Ramos (cell line): Measurements from ENCODE around the gene GPX3.

Source experiments
- in situ Hi-C: fragments of 300-500 bp; cut with MboI; formaldehyde crosslinking; loops from one replicate; pipeline ENCODE4 v1.14.3; 2022; ENCODE audit warnings: low sequenced_read_pairs; ENCODE audit not compliant: unreplicated experiment

Gene GPX3

DNA sequence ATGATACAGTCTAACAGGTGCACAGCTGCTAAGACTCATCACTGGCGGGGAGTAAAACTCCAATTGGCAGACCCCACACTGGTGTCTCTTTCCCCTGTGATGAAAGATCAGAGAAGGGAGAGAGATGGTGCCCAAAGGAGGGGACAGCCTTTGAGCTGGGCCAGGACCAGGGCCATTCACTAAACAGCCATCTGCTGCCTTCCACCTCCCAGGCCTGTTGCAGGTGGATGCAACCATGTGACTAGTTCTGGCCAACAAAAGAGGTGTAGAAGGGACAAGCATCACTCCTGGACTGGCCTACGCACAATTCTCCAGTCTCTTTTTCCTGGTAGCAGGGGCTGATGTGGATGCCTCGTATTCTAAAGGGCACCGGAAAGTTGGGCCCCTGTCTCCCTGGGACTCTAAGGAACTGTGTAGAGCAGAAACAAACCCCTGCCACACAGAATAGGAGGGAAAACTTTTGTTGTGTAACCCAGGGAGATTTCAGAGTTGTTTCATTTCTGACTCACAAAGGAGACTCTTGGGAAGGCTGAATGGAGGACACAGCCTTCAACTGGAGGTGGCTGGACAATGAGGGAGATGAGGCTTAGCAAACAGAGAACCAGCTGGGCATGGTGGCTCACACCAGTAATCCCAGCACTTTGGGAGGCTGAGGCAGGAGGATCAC, 33.5 kb downstream of the GPX3 start:
- in situ Hi-C loops = loop anchor here (5.0 kb wide), 1 partner anchor 63 kb away; no protein-coding TSS in a partner anchor

DNA sequence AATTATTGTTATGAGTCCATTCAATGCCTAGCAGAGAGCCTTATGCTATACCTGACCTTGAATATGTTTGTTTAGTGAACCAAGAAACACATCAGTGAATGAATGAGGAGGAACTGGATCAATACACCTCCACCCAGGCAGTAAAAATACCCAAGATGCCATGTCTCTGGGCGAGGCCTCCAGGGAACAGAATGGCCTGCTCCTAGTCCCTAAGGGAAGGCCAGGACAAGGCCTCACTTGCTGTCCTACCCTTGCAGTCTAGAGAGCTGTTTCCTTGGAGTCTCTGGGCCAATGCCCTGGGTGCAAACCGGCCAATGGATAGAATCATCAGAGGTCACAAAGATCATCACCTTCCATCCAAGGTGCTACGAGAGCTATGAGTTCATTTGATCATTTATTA, 34.3 kb downstream of the GPX3 start:
- in situ Hi-C loops = loop anchor here (5.0 kb wide), 1 partner anchor 63 kb away; no protein-coding TSS in a partner anchor

DNA sequence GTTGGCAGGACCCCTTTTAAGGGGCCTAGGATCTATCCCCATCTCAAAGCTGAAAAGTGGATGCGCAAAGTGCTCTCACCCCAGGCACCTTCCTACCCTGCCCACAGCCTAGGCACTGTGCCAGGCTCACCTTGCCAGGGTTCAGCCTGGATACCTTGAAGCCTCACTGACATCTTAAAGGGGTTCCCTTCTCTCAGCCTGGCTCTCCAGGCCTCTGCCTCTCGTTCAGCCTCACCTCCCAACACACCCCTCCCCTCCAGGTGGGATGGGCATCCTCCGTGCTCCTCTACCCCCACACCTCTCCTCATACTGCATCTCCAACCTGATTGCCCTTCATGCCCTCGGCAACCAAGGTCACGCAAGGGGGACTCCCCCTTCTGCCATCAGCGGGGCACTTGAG, 34.9 kb downstream of the GPX3 start:
- in situ Hi-C loops = no loop called here

DNA sequence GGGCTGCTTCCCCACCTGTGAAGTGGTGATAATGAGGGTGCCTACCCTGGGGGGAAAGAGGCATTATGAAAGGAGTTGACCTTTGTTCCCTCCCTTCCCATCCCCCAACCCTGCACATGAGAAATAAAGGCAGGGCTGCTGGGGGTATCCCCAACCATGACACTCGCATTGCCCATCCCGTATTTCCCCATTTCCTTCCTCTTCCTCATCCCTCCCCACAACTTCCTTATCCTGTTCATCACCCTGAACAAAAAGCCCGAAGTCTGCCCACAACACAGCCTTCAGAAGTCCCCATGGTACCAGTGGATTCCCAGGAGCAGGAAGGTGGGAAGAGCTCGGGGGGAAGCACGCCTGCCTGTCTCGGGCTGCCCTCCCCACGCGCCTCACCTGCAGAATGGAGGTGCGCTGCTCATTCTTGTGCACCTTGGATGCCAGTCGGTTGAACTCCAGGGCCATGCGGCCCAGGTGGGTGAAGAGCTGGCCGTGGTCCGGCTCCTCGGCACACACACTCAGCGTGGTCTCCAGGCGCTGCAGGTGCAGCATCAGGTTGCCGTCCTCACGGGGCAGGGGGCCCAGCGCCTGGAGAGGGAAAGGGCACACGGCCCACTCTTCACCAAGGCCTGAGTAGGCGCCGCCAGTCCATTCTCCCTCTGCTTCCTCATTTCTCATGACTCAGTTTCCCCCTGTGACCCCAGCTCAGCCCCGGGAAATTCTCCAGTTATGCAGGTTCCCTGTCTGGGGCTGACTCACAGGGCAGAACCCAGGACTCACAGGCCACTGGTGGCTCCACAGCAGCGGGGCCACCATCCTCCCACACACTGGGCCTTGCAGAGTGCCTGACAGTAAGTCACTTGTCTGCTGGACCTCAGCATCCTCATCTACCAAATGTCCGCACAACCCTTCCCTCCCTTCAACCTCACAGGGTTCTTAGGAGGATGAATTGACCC, 36.3 kb downstream of the GPX3 start:
- in situ Hi-C loops = no loop called here

DNA sequence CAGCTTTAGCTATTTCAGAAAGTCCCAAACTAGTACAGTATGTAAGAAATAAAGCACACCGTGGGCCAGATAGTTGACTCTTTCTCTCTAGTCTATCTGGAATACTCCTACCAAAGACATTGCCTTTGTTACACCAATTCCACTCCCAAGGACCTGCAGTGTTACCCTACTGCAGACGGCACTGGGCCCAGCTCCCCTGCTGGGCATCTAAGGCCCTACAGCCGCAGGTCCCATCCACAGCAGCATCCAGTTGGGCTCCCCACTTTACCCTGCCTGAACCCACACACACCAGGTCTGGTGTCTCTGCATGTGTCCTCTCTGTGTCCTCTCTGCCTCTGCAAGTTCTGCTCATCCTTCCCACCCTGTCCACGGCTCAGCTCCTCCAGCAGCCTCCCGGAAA, 37.9 kb downstream of the GPX3 start:
- in situ Hi-C loops = no loop called here

DNA sequence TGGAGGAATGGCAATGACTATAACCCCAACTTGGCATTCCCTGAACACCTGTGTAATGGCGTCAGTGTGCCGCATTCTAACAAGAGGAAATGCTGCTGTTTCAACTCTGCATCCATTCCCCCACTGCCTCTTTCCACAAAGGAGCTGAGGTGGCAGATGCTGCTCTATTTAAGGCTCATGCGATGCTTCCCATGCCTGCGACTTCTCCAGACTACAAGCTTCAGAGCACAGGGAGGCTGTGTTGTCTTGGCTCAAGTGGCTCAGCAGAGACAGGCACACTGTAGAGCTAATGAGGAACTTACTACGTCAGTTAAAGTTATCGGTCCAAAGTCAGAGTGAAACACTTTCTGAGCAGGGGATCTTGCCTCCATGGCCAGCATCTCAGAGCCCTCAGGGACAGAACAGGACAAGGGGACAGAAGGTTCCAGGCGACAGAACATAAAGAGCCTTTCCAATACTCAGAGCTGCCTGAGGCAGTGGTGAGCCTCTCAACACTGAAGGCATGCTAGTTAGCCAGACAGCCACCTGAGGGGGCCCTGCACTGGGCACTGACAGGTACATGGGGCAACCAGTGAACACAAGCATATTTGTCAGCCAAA, 38.6 kb downstream of the GPX3 start:
- in situ Hi-C loops = no loop called here

DNA sequence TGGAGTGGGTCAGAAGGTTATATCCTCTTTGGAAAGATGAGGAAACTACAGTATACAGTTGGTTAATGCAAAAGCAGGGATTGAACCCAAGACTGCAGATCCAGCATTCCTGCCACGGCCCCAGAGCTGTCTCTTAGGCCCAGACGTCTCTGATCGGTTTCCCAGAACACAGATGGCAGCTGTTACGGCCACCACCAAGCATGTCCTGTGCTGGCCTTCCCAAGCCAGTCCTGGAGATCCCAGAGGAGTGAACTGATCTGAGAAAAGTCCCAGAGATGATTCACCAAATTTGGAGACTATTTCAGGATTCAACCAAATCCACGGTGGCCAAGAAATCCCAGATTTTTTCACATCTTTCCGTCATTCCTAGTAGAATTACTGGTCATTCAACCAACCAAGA, 40.4 kb downstream of the GPX3 start:
- in situ Hi-C loops = no loop called here

DNA sequence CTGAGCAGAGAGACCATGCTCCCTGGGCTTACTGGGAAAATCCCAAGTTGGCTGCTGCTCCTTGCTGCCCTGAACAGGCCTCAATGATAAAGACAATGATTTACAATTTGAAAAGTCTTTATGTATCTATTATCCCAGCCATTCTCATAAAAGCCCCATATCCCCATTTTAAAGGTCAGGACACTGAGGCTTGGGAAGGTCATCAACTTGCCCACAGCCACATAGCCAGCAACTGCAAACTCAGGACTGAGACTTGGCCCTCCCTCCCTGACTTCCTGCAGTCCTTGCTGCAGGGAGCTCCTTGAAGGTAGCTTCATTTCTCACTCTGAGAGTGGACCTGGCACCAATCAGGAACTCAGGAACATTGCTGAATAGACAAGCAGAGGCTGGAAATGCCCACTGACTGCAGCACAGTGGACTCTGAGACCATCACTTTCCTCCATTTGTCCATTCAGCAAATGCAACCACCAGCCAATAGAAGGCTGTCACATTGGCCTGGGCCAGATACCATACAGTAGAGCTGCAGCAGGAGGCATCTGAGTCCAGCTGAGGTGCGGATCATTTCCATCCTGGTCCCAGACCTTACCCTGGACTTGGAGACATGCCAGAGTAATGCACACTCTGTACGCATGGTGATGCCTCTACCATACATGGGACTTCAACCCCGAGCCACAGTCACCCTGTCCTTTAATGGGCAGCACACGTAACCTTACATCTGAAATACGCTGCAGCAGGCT, 42.2 kb downstream of the GPX3 start:
- in situ Hi-C loops = no loop called here

DNA sequence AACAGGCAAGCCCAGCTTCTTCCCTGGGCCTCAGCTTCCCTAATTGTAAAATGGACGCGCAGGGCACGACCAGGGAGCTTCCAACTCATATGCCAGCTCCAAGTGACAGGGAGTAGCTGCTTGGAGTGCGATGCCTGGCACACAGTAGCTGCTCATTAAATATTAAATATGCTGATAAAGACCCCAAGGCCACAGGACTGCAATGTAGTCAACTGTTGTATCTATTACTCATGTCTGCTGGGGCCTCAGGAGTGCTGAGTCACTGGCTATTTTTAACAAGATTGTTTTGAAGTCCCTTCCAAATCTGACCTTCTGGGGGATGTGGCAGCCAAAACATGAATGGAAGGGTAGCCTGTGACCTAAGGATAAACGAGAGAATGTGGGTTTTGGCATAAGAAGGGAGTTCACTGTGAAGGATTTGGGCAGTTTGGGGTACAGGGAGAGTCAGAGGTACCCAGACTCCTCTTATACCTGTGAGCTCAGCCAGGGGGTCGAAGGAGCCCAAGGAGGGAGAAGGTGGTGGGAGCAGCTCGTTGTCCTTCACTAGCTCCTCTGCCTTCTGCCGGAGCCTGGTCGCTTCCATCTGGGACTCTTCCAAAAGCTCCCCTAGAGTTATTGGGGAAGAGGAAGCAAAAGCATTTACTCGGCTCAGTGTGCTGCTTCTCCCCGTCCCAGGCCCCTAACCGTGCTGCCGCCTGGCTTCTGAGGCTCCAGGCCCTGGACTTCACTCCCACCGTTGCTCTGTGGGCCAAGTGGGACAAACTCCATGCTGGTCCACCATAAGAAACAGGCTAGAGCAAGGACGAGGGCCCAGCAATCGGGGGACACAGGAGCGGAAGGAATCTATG, 43.0 kb downstream of the GPX3 start:
- in situ Hi-C loops = no loop called here

DNA sequence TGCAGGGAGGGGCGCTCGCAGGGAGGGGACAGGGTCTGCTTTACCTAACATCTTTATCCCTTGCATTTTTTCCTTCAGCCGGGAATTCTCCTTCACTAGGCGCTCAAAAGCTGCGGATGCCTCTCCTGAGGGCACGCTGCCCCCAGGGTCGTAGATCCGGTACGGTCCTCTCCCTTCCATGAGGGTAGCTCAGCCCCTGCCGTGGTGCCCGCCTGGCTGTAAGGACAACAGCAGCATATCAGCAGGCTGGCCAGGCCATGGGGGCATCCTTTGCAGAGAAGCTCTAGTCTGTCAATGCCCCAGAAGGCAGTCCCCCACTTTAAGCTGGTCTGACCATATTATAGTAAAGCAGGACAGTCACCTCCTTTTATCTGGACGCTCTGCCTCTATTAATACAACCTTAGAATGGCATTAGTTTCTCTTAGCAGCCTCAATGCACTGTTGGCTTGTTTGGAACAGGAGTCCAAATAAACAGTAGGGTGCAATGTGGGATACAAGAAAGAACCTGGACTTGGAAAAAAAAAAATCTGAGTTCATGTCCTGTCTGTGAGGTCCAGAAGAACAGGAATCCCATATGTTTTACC, 44.6 kb downstream of the GPX3 start:
- in situ Hi-C loops = no loop called here

DNA sequence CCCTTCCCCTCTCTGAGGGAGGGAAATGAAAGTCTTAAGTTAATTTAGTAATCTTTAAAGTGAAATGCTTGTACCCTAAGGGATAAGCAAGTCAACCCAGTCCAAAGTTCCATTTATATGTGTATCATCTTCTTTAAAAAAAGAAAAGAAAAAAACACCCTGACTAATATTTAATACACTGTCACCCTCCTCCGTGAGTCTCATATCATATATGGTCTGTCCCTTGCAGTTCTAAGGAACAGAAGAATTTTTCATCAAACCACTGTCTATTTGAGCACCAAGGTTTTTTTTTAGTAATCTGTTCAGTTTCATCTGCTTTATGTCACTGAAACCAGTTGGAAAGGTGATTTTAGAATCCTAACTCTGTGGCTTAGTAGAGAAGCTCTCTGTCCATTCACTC, 45.2 kb downstream of the GPX3 start:
- in situ Hi-C loops = no loop called here

DNA sequence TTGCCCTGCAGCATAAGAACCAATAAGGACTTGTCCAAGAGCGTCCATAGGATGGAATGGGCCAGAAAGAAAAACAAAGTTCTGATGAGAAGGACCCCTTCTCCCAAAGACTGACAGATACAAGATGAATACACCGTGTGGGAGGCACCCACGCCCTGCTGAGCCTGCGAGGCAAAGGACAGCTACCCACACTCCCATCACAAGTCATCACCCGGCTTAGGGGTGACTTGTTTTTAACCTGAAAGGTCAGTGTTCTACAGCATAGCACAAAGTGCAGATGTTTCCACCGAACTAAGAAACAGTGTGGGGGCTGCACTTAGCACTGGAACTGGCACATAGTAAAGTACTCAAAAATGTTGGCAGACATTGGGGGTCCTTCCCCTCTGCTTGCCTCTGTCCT, 46.5 kb downstream of the GPX3 start:
- in situ Hi-C loops = no loop called here

DNA sequence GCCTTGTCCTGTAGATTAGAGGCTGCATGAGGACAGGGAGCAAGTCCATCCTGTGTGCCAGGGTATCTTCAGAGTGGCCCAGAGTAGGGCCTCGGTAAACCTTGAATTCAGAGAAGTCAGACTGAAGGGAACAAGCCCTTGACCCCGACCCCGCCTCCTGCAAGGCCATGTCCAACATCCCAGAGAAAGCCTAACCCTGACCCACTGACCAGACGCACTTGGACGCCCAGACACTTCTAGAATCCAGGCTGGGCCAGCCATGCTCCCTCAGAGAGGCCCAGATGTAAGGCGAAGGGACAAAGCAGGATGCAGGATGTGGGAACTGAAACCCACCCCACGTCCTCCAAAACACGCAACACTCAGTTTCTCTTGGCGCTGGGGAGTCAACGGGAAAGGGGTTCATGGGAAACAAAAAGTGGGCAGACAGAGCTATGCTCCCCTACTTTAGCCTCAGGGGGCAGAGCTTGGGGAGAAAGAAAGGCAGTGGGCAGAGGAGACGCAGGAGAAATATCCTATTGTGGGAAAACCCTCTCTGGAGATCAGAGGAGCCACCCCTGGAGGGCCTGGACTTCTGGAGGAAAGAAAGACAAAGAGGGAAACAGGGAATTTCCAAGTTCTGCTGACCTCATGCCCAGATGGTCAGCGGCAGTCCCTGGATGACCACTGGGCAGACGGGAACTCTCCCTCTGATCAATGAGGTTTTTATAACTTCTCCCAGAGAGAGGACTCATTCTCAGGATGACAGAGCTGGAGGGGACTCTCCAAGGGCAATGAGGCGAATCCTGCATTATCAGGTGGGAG, 47.4 kb downstream of the GPX3 start:
- in situ Hi-C loops = no loop called here

DNA sequence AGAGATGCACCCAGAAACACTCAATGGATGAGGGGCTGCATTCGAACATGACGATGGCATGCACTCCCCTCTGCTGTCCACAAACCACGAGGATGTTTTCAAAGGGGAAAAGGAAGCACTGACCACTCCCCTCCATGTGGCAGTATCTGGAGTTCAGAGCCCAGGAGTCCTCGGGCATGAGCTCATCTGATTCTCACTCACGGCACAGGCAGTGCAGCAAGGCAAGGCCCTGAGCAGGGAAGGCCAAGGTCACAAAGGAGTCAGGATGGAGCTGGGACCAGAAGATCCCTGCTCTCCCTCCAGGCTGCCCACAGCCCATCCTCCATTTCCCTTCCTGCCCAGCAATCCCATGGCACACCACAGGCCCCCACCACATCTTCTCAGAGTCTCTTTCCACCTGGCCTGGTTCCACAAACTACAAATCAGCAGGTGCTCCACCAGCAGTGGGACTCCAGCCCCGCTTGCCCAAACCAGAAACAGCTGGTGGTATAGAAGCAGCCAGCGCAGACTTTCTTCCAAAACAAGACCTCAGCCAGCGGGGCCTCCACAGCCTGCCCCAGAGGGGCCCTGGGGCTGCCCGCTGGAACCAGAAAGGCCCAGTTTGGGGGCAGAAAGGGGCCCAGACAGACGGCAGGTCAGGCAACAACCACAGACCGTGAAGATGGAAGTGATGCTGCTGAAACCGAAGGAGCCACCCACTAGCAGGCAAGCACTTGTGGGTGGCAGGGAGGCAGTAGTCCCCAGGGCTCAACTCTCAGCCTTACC, 48.2 kb downstream of the GPX3 start:
- in situ Hi-C loops = no loop called here

DNA sequence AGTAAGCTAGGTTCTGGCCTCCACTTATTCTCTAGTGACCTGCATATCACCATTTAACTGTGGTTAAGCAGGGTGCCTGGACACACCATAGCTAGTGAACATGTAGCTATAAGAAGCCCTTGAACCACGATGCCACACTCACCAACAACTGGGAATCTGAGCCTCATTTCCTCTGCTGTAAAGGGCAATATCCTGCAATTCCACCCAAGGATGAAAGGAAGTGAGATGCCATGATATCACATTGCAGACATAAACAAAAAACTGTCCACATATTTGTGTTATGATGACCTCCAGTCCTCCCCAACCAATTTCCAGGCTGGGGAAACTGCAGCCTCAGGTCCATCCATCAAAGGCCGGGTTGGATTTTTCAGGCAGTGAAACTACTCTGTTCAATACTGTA, 50.1 kb downstream of the GPX3 start:
- in situ Hi-C loops = no loop called here

DNA sequence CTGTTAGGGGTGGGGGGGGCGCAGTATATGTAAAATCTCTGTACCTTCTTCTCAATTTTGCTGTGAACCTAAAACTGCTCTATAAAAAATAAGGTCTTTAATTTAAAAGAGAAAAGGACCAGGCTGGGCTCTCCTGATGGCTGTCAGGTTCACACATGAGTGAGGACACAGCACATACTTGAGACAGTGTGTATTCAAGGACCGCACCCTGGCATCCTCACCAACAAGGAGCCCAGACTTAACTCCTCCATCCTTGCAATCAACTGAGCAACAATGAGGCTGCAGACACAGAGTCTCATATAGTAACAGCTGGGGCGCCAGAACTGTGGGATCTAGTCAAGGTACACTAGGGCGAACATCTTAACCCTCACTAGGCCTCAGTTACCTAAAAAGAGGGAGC, 50.6 kb downstream of the GPX3 start:
- in situ Hi-C loops = no loop called here

DNA sequence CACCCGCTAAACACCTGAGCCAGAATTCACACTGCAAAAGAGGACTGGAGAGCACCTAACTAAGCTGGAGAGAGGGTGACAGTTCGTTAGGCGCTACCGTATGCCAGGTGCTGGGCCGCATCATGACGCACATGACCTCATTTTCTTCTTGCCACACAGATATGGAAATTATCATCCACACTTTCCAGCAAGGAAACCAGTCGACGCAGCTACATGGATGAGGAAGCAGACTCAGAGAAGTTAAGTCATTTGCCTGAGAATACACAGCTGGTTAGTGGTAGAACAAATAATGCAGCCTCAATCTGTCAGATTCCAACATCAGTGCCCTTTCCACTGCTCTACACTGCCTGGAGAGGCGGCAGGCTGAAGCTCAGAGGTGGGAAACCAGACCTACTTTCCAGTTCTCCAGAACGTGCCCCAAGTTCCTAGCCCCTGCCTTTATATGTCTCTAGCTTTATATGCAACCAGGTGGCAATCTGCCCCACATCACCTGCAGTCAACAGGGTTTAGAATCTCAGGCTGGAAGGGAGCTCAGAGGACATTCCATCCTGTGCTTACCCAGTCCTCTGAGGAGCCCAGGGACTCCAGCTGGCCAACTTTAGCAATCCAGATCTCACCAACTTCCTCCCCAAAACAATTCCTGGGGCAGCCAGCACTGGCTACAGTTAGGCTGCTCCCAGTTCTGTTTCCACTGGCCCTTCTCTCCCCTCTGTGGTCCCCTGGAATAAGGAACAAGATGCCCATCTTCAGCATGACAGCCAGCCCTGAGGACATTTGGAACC, 51.6 kb downstream of the GPX3 start:
- in situ Hi-C loops = no loop called here
